MG63 (cell line): ENCODE data around the gene SRR. TPM values are rescaled to one million over a fixed set of nuclear protein-coding genes. Genes with fewer than 3 reads are reported as not detected.

Experiments used
- DNase-seq: peaks from one replicate; pipeline ENCODE4 v3.0.0-alpha.2; 2020
- H3K27me3 ChIP-seq: fragments of 250-450 bp; sonication (Bioruptor Pico); 2 replicates; pipeline ENCODE4 v1.5.1; 2020; ENCODE audit warnings: mild to moderate bottlenecking, moderate library complexity
- H3K36me3 ChIP-seq: fragments of 250-450 bp; sonication (Bioruptor Pico); 2 replicates; pipeline ENCODE4 v1.5.1; 2020; ENCODE audit warnings: mild to moderate bottlenecking, moderate library complexity
- H3K4me3 ChIP-seq: fragments of 250-450 bp; sonication (Bioruptor Pico); 2 replicates; pipeline ENCODE4 v1.5.1; 2020; ENCODE audit warnings: mild to moderate bottlenecking, moderate library complexity
- H3K9me3 ChIP-seq: fragments of 250-450 bp; sonication (Bioruptor Pico); 2 replicates; pipeline ENCODE4 v1.5.1; 2020; ENCODE audit warnings: mild to moderate bottlenecking, moderate library complexity
- total RNA-seq: library from RNA; depleted of rRNA; stranded (reverse); fragments of >200 nt; shearing (Covaris generic); gene quantifications from 2 replicates; pipeline ENCODE4 v1.2.3, GENCODE V29; 2014; ENCODE audit warnings: low replicate concordance; rRNA removed

Gene SRR
- total RNA-seq, 1 experiment from 2014 or later = 26.5 TPM

- DNase-seq = no peak
- Histone ChIP-seq H3K36me3 (no peaks in the 10 kb centered on the region), H3K27me3 (no peaks in the 10 kb centered on the region), H3K9me3 (no peaks in the 10 kb centered on the region), H3K4me3 (no peak overlapping the region)
Measured at GRCh38 chr17:2373179-2373578, 69.4 kb downstream of the SRR start.

Other genes with a start within 250 kb of the SRR start
- 0.89 and 1.1 TPM in 2 replicates for gene HIC1, start 248.8 kb upstream of the SRR start, total RNA-seq
- gene SMG6, start 165 bp upstream of the SRR start, total RNA-seq = 15.3 and 24.9 TPM in 2 replicates
- 26.6 and 30.9 TPM in 2 replicates for gene TSR1, start 32.5 kb downstream of the SRR start, total RNA-seq
- 7.8 and 9.6 TPM in 2 replicates for gene SGSM2, start 33.6 kb downstream of the SRR start, total RNA-seq
- 0.07 and 1.4 TPM in 2 replicates for gene MNT, start 97.1 kb downstream of the SRR start, total RNA-seq
- 21.3 and 47.7 TPM in 2 replicates for gene METTL16, start 207.9 kb downstream of the SRR start, total RNA-seq